AG09309 (cell line): Measurements from ENCODE around the gene POLR3E.

Source experiments
- DNase-seq: peaks from one replicate; pipeline ENCODE4 v3.0.0-alpha.2; 2010; ENCODE audit warnings: low read depth
- H3K4me3 ChIP-seq: 2 replicates; pipeline ENCODE4 v1.5.1; 2011; ENCODE audit warnings: mild to moderate bottlenecking, low read depth, low read length, moderate library complexity; ENCODE audit not compliant: control insufficient read depth
- CTCF ChIP-seq: IDR thresholded peaks from 2 replicates; pipeline ENCODE4 v1.5.1; 2011; ENCODE audit warnings: mild to moderate bottlenecking, low read depth, low read length, inconsistent platforms; ENCODE audit not compliant: insufficient read depth, control insufficient read depth; ENCODE audit errors: missing control alignments

Gene POLR3E

GRCh38 chr16:22260490-22260889, 36.7 kb upstream of the POLR3E start:
- TF ChIP-seq CTCF = no peak
- H3K4me3 ChIP-seq = no peak overlapping the region
- DNase-seq = no peak

DNA sequence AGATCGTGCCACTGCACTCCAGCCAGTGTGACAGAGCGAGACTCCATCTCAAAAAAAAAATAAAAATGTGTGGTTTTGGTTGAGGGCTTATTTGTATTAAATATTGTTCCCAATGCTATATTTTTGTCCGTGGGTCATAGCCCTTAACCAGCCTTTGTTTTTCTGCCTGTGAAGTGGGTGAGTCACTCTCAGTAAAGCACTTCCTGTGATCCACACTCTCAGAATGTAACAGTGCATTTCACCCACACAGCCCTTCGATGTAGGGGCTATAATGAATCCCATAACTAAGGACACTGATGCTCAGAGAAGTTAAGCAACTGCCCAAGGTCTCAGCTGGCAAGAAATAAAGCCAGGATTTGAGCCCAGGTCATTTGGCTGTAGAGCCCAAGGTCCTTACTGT, 34.7 kb upstream of the POLR3E start:
- TF ChIP-seq CTCF = no peak
- DNase-seq = no peak
- no peak overlapping the region for H3K4me3 ChIP-seq

DNA sequence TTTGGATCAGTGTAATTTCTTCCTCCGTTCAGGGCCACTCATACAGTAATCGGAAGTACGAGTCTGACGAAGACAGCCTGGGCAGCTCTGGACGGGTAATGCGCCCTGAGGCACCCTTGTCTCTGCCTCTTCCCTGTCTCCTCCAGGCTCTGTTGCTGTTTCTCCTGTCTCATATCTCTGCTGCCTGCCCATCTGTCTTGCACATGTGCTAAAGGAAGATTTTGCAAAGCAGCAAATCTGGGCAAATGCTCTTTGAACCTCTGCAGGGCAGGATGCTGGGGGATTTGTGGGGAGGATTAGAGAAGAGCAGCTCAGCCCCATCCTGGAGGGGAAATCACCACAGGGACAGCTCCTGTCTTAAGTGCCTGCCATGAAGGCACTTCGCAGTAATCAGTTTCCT, 32.4 kb upstream of the POLR3E start:
- no peak for DNase-seq
- no peak overlapping the region for H3K4me3 ChIP-seq
- no peak for TF ChIP-seq CTCF

DNA sequence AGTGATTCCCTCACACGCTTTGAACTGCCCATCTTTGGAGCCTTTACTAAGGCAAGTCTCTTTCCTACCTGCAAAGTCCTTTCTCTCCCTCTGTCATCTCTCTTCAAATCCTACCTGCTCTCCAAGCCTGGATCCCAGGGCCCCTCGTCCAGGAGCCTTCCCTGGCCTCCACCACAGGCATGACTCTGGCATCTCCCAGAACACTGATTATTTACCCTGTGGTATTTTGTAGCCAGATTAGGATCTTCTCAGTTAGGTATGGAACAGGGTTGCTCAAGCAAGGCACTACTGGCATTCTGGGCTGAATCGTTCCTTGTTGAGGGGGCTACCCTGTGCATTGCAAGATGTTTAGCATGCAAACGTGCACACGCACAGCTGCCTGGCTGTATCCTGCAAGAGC, 31.9 kb upstream of the POLR3E start:
- no peak for TF ChIP-seq CTCF
- no peak overlapping the region for H3K4me3 ChIP-seq
- DNase-seq = no peak

DNA sequence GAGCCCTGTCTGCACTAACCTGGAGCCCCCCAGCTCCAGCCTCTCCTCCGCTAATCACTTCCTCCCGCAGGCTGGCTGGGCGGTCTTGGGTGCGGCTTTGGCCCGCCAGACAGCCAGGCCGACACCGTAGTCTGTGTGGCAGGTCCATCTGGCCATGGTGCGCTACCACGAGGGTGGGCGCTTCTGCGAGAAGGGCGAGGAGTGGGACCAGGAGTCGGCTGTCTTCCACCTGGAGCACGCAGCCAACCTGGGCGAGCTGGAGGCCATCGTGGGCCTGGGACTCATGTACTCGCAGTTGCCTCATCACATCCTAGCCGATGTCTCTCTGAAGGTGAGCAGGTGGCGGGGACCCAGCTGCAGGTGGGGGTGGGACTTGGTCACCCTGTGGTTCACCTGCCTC, 30.7 kb upstream of the POLR3E start:
- no peak for TF ChIP-seq CTCF
- no peak overlapping the region for H3K4me3 ChIP-seq

GRCh38 chr16:22267764-22268163, 29.4 kb upstream of the POLR3E start:
- H3K4me3 ChIP-seq = no peak overlapping the region
- no peak for TF ChIP-seq CTCF
- no peak for DNase-seq

More for the DNA sequence above, 30.7 kb upstream of the POLR3E start:
- no peak for DNase-seq

DNA sequence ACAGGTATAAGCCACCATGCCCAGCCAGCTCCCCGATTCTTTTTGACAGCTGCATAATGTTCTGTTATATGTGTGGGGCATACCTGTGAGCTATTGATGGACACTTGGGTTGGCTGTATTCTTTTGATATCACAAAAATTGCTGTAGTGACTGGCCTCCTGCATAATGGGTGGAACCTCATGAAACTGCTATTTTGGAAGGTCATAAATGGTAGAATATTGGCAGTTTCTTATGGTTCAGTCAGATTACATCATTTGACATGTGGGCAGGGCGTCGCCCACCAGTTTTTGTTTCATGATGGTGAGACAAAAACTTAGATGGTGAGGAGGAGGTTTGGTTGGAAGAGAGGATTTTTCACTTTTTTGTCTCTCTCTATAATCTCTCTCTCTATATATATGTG, 26.7 kb upstream of the POLR3E start:
- TF ChIP-seq CTCF = no peak
- DNase-seq = no peak
- no peak overlapping the region for H3K4me3 ChIP-seq
